Measurements from ENCODE around the gene PIM3. TPM values are rescaled to one million over a fixed set of nuclear protein-coding genes. Genes with fewer than 3 reads are reported as not detected.

PIM3 gene
- total RNA-seq, 1 donor from 2014 or later, result 94.7 TPM

DNA sequence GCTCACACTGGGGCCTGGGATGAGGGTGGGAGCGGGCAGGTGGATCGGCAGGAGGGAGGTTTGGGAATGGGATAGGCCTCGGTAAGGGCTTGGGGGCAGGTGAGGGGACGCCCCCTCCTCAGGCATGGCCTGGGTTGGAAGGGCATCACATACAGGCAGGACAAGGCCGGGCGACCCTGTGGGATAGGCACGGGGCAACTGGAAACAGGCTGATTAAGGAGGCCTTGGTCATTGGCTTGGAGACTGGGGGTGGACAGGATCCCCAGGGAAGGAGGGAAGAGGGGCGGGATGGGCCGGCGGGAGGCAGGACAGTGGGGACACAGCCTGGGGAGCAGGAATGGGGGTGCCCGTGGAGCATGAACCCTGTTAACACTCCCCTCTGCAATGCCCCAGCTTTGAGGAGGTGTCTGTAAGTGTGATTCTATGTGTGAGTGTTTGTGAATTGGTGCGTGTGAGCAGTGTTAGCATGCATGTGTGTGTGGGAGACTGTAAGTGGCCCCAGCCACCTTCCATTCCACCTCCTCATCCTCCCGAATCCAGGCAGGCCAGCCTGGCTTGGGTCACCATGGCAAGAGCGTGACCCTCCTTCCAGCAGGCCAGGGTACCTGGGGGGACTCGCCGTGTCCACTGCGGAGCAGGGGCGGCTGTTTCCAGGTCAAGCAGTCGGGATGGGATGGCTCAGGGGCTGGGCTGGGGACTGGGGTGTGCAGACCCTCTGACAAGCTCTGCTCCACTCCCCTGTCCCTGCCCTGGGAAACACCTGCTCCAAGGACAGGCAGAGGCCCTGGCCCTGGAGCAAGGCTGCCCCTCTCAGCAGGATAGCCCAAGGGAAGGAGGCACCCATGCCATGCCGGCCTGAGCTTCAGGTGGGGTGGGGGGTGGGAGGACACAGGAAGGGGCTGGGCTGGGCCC lies 3.4 kb upstream of the PIM3 start:
- peaks cover 71% of the 10 kb centered on the region for H3K4me1 ChIP-seq
- intact Hi-C loops (cut with DNase I), result no loop called here

DNA sequence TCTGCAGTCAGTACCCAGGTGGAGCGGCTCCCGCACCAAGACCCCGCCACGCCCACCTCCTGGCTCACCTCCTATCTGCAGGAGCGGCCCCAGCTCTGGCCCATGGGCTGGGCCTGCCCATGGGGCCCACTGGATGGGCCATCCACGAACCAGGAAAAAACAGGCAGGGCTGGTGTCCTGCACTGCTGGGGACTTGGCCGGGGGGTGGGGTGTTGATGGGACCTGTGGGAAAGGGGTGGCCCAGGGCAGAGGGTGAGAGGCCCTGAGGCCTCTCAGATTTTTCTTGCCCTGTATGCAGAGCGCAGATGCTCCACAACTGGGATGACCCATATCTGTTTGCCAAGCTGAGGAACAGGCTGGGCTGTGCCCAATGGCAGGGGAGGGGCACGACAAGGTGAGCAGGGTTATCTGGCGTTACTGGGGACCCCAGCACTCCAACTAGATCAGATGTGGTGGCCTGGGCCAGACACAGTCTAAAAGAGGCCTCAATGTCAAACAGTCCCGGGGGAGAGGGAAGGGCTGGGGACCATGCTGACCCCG lies 2.7 kb upstream of the PIM3 start:
- H3K27ac ChIP-seq, result peak overlapping the region; percentile 91
- DNase-seq (peak; percentile 50), ATAC-seq (no peak)
- H3K9me3 ChIP-seq, result no peaks in the 10 kb centered on the region
- H3K4me3 ChIP-seq, result no peak overlapping the region
- H3K27me3 ChIP-seq (ENCODE audit: low read depth), result no peaks in the 10 kb centered on the region
- intact Hi-C loops (cut with DNase I), result no loop called here
- H3K36me3 ChIP-seq, result peaks cover 13% of the 10 kb centered on the region
- H3K4me1 ChIP-seq, result peaks cover 68% of the 10 kb centered on the region
- TF ChIP-seq, protein P1, sequence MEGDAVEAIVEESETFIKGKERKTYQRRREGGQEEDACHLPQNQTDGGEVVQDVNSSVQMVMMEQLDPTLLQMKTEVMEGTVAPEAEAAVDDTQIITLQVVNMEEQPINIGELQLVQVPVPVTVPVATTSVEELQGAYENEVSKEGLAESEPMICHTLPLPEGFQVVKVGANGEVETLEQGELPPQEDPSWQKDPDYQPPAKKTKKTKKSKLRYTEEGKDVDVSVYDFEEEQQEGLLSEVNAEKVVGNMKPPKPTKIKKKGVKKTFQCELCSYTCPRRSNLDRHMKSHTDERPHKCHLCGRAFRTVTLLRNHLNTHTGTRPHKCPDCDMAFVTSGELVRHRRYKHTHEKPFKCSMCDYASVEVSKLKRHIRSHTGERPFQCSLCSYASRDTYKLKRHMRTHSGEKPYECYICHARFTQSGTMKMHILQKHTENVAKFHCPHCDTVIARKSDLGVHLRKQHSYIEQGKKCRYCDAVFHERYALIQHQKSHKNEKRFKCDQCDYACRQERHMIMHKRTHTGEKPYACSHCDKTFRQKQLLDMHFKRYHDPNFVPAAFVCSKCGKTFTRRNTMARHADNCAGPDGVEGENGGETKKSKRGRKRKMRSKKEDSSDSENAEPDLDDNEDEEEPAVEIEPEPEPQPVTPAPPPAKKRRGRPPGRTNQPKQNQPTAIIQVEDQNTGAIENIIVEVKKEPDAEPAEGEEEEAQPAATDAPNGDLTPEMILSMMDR (IDR thresholded peaks at IDR 0.05), result no peak

More for the DNA sequence above, 3.4 kb upstream of the PIM3 start:
- Histone ChIP-seq H3K36me3 (peaks cover 8% of the 10 kb centered on the region), H3K27ac (peak overlapping the region; percentile 91), H3K27me3 (ENCODE audit: low read depth) (no peaks in the 10 kb centered on the region), H3K4me3 (no peak overlapping the region), H3K9me3 (no peaks in the 10 kb centered on the region)
- ATAC-seq, result no peak
- TF ChIP-seq, protein P1 (IDR thresholded peaks at IDR 0.05), result no peak
- DNase-seq, result no peak

DNA sequence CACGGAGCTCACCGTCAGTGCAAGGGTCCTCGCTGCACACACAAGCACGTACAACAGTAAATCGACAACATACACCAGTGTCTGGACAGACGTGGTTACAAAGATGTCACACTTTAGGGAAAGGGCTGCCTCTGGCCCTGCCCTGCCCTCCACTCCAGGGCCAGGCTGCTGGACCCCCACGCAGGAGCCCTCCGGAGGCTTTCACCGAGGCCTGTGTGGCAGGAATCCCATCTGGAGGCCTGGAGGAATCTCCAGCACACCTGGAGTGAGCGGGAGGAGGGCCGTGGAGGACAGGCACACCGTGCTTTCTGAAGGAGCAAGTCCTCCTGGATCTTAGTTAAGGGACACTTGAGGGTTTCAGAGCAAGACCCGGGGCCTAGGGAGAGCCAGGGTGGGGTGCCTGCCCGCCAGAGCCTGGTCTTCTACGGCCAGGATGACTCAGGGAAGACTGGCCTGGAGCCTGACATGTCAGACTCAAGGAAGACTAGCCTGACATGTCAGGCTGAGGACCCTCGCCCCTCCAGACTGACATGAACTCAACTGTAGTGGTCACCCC lies 2.1 kb upstream of the PIM3 start:
- DNase-seq (no peak), ATAC-seq (no peak)
- no peaks in the 10 kb centered on the region for H3K27me3 ChIP-seq (ENCODE audit: low read depth)
- TF ChIP-seq, protein P1 (IDR thresholded peaks at IDR 0.05), result no peak
- intact Hi-C loops (cut with DNase I), result no loop called here
- peaks cover 68% of the 10 kb centered on the region for H3K4me1 ChIP-seq
- no peak overlapping the region for H3K4me3 ChIP-seq
- H3K36me3 ChIP-seq, result peaks cover 19% of the 10 kb centered on the region
- no peaks in the 10 kb centered on the region for H3K9me3 ChIP-seq
- peak overlapping the region; percentile 94 for H3K27ac ChIP-seq

DNA sequence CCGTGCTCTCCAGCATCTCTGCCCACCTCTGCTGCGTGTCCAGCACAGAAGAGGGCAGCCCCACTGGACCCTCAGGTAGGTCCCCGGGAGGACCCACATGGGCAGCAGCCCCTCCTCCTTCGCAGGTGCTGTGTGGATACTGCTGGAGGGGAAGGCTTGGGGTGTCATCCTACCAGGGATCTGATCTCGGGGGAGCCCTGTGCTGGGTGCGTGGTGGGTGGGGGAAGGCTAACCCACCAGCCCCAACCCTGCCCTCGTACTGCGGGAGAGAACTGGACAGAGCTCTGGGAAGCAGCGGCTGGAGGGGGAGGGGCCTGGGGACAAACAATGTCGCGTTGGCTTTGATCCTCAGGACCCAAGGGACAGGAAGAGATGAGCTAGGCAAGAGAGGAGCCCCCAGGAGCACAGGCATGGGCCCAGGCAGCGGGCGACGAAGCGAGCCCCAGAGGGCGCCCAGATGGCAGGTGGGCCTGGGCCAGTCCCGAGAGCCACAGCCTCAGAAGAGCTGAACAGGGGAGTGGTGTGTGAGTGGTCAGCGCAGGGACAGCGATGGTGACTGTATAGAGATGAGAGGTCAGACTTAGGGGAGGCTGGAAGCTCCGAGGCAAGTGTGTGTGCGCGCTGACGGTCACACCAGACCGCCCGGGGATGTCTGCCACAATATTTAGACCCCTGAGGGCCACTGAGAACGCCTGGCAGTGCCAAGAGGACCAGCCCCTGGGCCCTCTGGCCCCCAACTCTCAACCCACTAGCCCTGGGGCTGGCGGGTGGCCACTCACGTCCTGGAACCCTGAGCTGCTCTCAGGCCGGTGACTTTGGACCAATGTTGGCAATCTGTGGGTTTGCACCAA lies 1.4 kb upstream of the PIM3 start:
- Histone ChIP-seq H3K36me3 (peaks cover 26% of the 10 kb centered on the region), H3K27ac (peak overlapping the region; percentile 94), H3K4me1 (peaks cover 68% of the 10 kb centered on the region), H3K27me3 (ENCODE audit: low read depth) (no peaks in the 10 kb centered on the region), H3K9me3 (no peaks in the 10 kb centered on the region), H3K4me3 (peak overlapping the region; percentile 95)
- TF ChIP-seq, protein P1 (IDR thresholded peaks at IDR 0.05), result no peak
- intact Hi-C loops (cut with DNase I), result no loop called here
- peak; percentile 50 for DNase-seq
- no peak for ATAC-seq

DNA sequence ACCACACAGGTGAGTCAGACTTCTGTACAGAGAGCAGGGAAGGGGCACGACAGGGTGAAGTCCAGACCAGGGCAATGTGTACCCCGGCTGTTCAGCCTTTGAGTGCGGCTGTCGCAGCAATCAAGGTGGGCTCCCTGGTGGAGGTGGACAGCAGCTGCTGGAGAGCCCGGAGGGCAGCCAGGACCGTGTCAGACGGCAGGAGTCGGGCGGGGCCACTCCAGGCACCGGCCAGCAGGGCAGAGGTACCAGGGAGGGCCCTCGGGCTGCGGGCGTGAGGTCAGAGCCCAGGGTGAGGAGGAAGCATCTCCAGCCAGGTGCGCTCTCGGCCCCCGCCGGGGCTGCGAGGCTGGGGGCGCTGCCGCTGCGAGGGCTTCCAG lies 802 bp upstream of the PIM3 start:
- peak overlapping the region; percentile 94 for H3K27ac ChIP-seq
- TF ChIP-seq, protein P1 (IDR thresholded peaks at IDR 0.05), result no peak
- H3K27me3 ChIP-seq (ENCODE audit: low read depth), result no peaks in the 10 kb centered on the region
- peak overlapping the region; percentile 95 for H3K4me3 ChIP-seq
- H3K9me3 ChIP-seq, result no peaks in the 10 kb centered on the region
- intact Hi-C loops (cut with DNase I), result no loop called here
- peak; percentile 35 to 51 for ATAC-seq
- DNase-seq, result no peak
- peaks cover 68% of the 10 kb centered on the region for H3K4me1 ChIP-seq
- H3K36me3 ChIP-seq, result peaks cover 32% of the 10 kb centered on the region

Data from lower lobe of right lung (tissue), 2 donors.